ENCODE results near the gene KRT84. TPM values are rescaled to one million over a fixed set of nuclear protein-coding genes. Genes with fewer than 3 reads are reported as not detected.

KRT84 gene
- polyA plus RNA-seq, 4 donors, result not detected

GRCh38 chr12:52389313-52390207 lies 4.1 kb upstream of the KRT84 start:
- no peak for DNase-seq (ENCODE audit: low read depth in 4 of 4, low spot score in 3 of 4)

- DNase-seq (ENCODE audit: low read depth in 4 of 4, low spot score in 3 of 4), result no peak
Measured at GRCh38 chr12:52387859-52388258, 2.4 kb upstream of the KRT84 start.

- no peak for DNase-seq (ENCODE audit: low read depth in 4 of 4, low spot score in 3 of 4)
Measured at GRCh38 chr12:52383331-52383730, 2.1 kb downstream of the KRT84 start.

- no peak for DNase-seq (ENCODE audit: low read depth in 4 of 4, low spot score in 3 of 4)
Measured at GRCh38 chr12:52382854-52383253, 2.6 kb downstream of the KRT84 start.

- no peak for DNase-seq (ENCODE audit: low read depth in 4 of 4, low spot score in 3 of 4)
Measured at GRCh38 chr12:52381206-52381605, 4.2 kb downstream of the KRT84 start.

- DNase-seq (ENCODE audit: low read depth in 4 of 4, low spot score in 3 of 4), result no peak
Measured at GRCh38 chr12:52380271-52380694, 5.2 kb downstream of the KRT84 start.

- no peak for DNase-seq (ENCODE audit: low read depth in 4 of 4, low spot score in 3 of 4)
Measured at GRCh38 chr12:52379536-52379935, 5.9 kb downstream of the KRT84 start.

- DNase-seq (ENCODE audit: low read depth in 4 of 4, low spot score in 3 of 4), result no peak
Measured at GRCh38 chr12:52378091-52378490, 7.4 kb downstream of the KRT84 start.

- DNase-seq (ENCODE audit: low read depth in 4 of 4, low spot score in 3 of 4), result no peak
Measured at GRCh38 chr12:52377266-52377665, 8.2 kb downstream of the KRT84 start.

GRCh38 chr12:52372216-52373154 lies 13.0 kb downstream of the KRT84 start:
- DNase-seq (ENCODE audit: low read depth in 4 of 4, low spot score in 3 of 4), result peak; percentile 58 to 69 (median 62)

- no peak for DNase-seq (ENCODE audit: low read depth in 4 of 4, low spot score in 3 of 4)
Measured at GRCh38 chr12:52371716-52372115, 13.7 kb downstream of the KRT84 start.

GRCh38 chr12:52370926-52371608 lies 14.4 kb downstream of the KRT84 start:
- DNase-seq (ENCODE audit: low read depth in 4 of 4, low spot score in 3 of 4), result peak in 2 of 4 donors; percentile 16 to 20

GRCh38 chr12:52369809-52370208 lies 15.6 kb downstream of the KRT84 start:
- no peak for DNase-seq (ENCODE audit: low read depth in 4 of 4, low spot score in 3 of 4)

GRCh38 chr12:52369211-52369610 lies 16.2 kb downstream of the KRT84 start:
- no peak for DNase-seq (ENCODE audit: low read depth in 4 of 4, low spot score in 3 of 4)

GRCh38 chr12:52368508-52368907 lies 16.9 kb downstream of the KRT84 start:
- DNase-seq (ENCODE audit: low read depth in 4 of 4, low spot score in 3 of 4), result no peak

GRCh38 chr12:52367876-52368275 lies 17.6 kb downstream of the KRT84 start:
- no peak for DNase-seq (ENCODE audit: low read depth in 4 of 4, low spot score in 3 of 4)

GRCh38 chr12:52366738-52367485 lies 18.5 kb downstream of the KRT84 start, which contains the start of gene KRT85:
TSS of gene KRT85 (minus strand) at chr12:52367481. CDS start at chr12:52367405, 76 bp downstream.
- DNase-seq (ENCODE audit: low read depth in 4 of 4, low spot score in 3 of 4), result no peak

GRCh38 chr12:52364901-52365489 lies 20.5 kb downstream of the KRT84 start:
- DNase-seq (ENCODE audit: low read depth in 4 of 4, low spot score in 3 of 4), result no peak

- no peak for DNase-seq (ENCODE audit: low read depth in 4 of 4, low spot score in 3 of 4)
Measured at GRCh38 chr12:52364061-52364460, 21.4 kb downstream of the KRT84 start.
